Gastrocnemius medialis (tissue), 4 donors: ENCODE measurements around the gene NHSL1.

Experiments
- POLR2A ChIP-seq, 2 donors: fragments of 450-650 bp; IDR thresholded peaks; one replicate each; pipeline ENCODE4 v1.6.1; 2017; ENCODE audit warnings: antibody characterized with exemption in 2 of 2, mild to moderate bottlenecking in 2 of 2, moderate library complexity in 2 of 2
- TF ChIP-seq, protein P1 (sequence below), 5 experiments: fragments of 450-650 bp in 3 of 5; fragments of 200-600 bp in 2 of 5; sonication (generic) in 2 of 5; IDR thresholded peaks in 4 of 5; conservative IDR thresholded peaks in 1 of 5; 1 replicate in 4 of 5; 2 replicates in 1 of 5; pipeline ENCODE4 v1.5.1; 2016 to 2019; ENCODE audit warnings: antibody characterized with exemption in 5 of 5, mild to moderate bottlenecking in 3 of 5, moderate library complexity in 3 of 5

DNA sequence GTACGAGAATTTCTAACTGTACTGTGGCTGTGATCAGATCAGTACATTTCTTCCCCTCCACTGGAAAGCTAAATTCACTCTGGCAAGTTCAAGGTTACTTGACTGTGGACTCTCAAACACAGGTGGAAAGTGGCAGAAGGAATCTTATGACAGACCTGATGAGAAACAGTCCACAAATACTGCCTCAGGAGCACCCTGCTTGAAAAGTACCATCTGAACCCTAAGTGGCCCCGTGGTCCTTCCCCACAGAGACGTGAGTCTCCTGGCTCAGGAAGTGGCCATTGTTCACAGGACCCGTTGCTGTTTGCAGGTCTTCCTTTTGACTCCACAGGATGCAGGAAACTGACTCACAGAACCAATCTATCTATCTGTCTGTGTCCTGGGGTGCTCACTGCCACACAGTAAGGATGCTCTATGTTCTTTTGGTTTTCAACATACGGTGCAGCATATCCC lies 47.5 kb upstream of the NHSL1 start:
- TF ChIP-seq, protein P1, sequence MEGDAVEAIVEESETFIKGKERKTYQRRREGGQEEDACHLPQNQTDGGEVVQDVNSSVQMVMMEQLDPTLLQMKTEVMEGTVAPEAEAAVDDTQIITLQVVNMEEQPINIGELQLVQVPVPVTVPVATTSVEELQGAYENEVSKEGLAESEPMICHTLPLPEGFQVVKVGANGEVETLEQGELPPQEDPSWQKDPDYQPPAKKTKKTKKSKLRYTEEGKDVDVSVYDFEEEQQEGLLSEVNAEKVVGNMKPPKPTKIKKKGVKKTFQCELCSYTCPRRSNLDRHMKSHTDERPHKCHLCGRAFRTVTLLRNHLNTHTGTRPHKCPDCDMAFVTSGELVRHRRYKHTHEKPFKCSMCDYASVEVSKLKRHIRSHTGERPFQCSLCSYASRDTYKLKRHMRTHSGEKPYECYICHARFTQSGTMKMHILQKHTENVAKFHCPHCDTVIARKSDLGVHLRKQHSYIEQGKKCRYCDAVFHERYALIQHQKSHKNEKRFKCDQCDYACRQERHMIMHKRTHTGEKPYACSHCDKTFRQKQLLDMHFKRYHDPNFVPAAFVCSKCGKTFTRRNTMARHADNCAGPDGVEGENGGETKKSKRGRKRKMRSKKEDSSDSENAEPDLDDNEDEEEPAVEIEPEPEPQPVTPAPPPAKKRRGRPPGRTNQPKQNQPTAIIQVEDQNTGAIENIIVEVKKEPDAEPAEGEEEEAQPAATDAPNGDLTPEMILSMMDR (IDR thresholded peaks at IDR 0.05 in 4 of 5, conservative IDR thresholded peaks at IDR 0.05 in 1 of 5), result no peak
- no peak for TF ChIP-seq POLR2A (IDR thresholded peaks at IDR 0.05)
